Activated CD8-positive, alpha-beta memory T cell treated with anti-CD3 and anti-CD28 coated beads for 48 hours (primary cell): ENCODE measurements around the gene STK10.

Experiments
- DNase-seq, 3 experiments: peaks; one replicate each; pipeline ENCODE4 v3.0.0-alpha.2; 2020; ENCODE audit warnings: low read depth in 2 of 3, low spot score in 2 of 3

Gene STK10

DNA sequence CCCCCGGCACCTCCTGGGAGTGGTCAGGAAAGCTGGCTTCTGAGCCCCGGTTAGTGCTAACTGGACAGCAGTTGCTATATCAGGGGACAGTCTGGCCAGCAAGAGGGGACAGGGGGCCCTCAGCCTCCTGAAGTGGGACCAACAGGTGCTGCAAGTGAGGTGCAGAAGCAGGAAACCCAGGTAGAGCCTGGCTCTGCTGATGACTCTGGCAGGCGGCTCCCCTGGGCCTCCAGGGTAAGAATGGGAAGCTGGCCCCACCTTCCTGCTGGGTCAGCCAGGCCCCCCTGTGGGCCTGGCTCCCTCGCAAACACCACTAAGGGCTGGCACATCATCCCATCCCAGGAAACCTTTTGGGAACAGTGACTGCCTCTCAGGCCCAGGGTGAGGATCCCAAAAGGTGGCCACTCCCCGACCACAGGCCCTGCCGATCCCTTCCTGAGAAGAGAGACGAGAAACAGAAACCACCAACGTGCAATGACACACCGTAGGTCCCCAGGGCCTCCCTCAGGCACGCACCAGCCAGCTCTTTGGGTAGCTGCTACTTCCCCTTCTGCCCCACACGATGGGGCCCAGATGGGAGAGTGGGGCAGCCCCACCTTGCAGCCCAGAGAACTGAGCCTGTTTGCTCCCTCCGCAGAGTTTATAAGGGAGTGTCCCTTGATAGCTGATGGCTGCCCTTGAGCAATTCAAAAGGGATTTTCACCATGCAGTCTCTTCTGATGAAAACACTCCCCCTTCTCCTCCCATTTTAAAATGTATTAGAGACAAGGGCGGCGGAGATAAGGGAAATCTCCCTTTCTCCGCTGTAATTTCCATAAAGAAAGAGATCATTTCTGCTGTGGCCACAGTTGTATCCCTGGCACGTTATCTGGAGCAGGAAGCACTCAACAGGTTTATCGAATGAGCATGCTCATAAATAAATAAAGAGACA is 76.8 kb downstream of the STK10 start:
- peak; percentile 53 to 79 (median 72) for DNase-seq

DNA sequence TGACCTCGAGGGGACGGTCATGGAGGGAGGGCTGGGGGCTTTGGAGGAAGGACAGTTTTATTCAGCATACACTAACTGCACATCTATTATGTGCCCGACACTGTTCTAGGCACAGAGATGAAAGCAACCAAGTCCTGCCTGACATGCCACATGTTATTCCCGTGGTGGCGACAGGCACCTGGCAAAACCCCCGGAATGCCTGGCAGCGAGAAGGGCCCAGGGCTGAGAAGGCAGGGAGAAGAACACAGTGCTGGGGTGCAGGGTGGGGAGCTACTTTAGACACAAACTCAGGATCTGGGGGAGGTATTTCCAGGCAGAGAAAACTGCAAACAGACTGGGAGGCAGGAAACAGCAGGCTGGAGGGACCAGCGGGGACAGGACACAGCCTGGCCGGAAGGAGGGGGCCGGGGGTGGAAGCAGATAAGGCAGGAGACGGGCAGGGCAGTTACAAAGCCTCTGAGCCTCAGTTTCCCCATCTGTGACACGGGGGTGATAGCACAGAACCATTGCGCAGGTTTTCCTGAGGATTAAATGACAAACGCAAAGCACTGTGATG is 77.7 kb downstream of the STK10 start:
- DNase-seq: no peak

DNA sequence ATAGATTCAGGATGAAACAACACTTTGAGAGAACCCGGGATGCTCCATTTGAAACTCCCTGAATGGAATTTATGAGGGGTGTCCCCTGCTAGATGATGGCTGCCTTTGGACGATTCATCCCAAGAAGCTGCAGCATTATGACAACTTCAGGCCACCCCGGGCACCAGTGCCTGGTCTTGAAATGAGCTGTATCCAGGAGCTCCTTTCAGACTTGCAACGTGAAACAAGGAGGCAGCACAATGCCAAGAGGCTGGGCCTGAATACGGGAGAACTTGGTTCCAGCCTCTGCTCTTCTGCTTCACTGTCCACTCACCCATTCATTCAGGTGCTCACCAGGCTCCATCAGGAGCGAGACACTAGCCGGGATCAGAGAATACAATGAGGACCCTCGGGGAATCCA is 78.3 kb downstream of the STK10 start:
- DNase-seq: no peak

DNA sequence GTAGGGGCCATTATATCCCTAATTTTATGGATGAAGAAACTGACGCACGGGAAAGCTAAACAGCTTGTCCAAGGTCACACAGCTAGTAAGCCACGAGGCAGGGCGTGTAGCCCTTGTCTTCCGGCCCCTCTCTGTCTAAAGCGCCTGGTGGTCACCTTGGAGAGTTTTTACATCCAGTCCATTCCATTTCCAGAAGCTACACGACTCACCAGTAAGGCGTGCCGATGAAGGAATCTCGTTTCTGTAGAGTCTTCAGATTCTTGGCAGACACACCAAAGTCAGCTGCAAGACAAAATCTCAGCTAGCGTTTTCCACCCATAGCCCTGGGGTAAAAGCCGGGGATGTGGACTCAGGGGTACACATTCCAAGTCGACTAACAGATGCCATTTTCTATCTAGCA is 80.5 kb downstream of the STK10 start:
- DNase-seq: no peak

DNA sequence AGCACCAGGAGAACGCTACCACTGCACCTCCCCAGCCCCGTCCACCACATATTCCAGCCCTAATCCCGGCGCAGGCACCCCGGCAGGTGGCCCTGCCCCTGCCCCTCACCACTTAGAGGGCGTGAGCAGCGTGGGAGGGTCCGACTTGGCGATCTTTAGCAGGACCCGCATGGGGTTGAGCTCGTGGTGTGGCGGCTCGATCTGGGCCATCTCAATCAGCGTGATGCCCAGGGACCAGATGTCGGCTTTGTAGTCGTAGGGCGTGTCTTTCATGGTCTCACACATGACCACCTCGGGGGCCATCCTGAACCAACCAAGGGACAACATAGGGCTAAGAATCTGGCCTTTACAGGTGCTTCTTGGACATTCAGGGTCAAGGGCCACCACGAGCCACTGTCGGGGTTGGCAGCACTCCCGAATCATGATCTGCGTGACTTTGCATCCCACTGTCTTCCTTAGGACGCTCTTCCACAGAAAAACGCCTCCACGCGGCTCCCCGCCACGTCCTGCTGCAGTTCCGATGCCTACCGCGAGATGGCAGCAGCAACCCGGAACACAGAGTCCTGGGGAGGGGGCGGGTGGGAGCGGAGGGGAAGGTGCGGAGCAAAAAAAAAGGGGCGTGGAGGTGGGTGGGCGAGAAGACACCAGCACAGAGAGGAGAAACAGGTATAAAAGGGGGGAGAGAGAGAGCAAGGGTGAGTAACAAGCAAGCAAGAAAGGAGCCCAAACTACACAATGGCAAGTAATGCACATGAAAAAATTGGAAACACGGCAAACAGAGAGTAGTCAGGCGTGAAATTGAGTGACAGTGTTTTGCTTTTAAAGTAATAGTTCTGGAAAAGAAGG is 81.3 kb downstream of the STK10 start:
- peak in 2 of 3 experiments; percentile 55 to 62 for DNase-seq

DNA sequence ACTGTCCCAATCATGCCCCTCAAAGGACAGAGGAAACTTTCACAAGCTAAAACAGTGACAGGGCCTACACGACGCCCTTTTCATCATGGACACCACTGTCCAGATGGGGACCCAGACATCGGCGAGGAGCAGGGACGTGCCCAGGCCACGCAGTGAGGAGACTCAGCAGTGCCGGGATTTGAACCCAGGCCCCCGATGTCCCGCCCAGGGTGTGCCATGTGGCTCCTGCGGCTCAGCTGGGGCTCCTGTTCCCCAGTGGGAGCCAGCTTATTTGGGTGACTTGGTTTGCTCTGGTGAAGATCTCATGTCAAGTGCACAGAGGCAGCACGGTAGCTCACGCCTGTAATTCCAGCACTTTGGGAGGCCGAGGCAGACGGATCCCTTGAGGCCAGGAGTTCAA is 82.2 kb downstream of the STK10 start:
- no peak for DNase-seq

DNA sequence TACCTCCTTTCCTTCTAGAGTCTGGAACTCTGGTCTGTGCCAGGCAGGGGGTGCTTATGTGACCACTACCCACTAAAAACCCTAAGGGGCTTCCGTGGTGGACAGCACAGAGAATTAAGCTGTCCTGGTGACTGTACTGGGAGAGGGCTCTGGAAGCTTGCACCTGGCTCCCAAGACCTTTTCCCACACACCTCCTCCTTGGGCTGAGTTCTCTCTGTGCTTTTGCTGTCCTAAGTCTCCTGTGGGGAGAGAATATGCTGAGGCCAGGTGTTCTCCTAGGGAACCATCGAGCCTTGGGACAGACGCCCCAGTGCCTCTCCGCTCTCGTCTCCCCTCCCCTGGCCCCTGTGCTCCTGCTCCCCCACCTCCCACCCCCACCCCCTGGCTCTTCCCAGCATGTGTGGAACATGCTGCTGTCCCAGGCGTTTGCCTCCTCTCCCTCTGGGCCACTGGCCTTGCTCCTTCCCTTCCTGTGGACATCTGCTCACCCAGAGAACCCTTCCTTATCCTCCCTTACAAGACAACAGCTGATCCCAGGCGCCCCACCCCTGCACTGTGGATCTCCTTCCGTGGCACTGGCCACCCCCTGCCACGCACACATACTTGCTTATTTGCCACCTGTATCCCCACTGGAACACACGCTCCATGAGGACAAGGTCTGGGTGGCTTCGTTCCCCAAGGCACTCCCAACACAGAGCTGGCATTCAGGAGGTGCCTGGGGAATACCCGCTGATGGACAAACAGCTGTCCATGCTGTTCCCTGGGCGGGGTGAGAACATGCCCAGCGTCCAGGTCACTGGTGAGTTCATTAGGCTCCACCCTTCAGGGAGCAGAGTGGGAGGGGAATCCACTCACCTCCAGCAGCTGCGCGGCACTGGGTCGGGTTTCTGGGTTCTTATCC is 83.0 kb downstream of the STK10 start:
- no peak for DNase-seq

DNA sequence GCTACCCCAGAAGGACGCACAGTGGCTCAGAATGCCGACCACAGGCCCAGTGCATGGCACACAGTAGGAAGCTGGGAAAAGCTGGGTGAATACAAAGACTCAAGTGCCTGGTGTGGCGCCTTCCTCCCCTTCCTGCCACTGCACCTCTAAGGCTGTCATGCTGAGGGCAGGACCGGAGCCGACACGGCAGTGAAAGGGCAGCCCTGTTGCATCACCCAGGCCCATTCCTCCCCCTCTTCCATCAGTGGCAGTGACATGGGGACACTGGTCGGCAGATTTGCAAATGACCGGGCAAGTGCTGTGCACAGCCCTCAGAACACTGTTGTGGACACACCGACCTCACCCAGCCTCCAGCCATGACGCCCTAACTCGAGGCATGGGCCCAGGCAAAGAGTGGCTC is 84.0 kb downstream of the STK10 start:
- no peak for DNase-seq

DNA sequence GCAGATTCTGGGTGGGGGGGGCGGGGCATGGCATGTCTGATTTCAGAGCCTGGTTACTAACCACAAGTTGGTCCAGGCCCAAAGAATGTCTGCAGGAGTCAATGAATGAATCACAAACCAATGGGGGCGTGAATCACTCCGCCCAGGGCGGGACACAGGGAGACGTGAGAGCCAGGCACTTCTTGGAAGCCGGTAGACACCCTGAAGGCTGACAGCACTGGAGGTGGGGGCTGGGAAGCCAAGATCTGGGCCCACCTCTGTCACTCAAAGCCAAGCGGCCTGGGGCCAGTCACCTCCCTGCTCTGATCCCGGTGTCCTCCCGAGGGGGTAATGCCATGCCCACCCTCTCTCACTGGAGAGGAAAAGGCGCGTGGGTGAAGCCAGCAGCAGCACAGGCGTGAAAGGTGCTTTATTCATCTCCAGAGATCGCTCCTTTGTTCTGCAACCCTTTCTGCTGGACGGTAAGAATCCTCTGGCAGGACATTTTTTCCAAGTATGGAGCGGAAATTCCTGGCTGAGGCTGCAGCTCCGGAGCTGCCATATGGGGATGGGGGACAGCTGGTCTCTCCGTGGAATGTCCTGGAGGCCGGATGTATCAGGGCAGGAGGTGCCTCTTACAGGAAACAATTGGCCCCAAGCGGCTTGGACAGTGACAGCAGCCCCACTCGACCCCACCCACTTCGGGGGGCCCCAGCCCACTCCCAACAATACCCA is 85.0 kb downstream of the STK10 start:
- no peak for DNase-seq

DNA sequence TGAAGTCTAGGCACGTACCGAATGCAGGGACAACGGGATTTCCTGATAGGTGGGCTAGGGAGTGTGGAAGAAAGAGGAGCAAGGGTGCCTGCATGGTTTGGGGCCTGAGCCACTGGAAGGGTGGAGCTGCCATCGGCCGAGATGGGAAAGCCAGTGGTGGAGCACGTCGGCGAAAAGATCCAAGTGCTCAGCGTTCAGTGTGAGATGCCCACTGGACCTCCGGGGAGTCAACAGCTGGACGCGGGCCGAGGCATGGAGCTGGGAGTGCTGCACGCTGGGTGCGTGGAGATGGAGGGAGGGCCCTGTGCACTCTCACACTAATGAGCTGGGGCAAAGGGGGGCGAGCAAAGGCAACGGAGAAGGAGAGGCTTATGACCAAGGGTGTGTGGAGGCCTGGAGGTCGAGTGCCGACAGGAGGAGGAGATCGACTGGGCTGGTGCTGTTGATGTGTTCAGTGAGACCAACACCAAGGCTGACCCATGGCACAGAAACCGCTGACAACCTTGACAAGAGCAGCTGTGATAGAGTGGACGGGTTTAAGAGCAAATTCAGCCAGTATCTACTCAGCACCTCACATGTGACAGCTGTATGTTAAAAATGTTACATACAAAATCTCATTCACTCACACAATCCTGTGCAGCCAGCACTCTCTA is 85.7 kb downstream of the STK10 start:
- no peak for DNase-seq

DNA sequence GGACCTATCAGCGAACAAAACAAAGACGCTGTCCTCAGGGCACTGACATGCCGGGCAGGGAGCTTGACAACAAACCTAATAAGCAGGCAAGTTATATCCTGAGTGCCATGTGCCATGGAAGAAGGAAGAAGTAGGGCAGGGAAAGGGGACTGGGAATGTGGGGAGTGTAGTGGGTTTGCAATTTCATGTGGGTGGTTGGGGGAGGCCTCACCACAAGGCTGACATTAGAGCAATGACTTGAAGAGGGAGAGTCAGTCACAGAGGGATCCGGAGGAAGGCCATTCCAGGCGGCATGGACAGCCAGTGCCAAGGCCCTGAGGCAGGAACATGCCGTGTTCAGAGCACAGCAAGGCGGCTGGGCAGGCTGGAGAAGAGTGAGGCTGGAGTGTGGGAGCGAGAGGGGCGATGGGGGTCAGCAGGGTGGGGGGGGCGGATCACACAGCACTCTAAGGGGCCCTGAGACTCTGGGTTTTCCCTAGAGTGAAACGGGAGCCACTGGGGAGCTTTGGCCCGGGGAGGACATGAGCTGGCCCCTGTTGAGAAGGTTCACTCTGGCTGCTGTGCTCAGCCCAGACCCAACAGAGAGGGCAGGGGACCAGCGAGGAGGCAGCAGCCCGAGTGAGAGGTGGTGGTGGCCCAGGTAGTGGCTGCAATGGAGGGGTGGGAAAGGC is 86.3 kb downstream of the STK10 start:
- DNase-seq: no peak

DNA sequence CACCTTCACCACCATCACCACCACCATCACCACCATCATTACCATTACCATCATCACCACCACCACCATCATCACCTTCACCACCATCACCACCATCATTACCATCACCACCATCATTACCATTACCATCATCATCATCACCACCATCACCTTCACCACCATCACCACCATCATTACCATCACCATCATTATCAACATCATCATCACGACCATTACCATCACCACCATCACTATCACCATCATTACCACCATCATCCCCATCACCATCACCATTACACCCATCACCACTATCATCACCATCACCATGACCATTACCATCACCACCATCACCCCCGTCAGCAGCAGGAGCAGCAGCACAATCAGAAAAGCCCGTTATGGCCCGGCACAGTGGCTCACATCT is 89.1 kb downstream of the STK10 start:
- no peak for DNase-seq

DNA sequence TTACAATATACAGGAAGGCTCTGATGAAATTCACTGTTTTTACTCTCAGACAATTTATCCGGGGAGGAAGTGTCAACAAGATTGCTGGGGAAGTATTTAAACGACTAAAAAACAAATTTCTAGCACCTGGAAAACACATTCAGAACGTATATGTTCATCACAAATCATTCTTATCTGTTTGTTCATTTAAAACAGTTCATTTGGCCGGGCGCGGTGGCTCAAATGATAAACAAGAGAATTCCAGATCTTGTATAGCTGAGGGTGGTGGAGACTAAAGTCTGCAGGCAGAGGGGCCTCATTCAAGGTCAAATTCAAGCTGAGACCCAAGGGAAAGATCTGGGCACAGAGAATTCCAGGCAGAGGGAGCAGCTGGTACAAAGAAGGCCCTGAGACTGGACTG is 90.0 kb downstream of the STK10 start:
- DNase-seq: no peak

DNA sequence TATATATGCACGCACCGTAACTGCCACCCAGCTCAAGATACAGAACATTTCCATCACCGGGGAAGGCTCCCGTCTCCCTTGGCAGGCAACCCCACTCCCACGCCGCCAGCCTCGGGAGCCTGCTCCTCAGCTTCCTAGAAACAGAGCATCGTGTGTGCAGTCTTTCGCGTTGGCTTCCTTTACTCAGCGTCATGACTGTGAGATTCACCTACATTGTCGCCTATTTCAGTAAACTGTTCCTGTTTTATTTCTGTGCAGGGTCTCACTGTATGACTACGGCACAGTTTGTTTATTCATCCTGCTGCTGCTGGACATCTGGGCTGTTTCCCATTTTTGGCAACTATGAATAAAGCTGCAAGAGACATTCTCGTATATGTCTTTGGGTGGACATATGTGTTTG is 90.7 kb downstream of the STK10 start:
- no peak for DNase-seq

DNA sequence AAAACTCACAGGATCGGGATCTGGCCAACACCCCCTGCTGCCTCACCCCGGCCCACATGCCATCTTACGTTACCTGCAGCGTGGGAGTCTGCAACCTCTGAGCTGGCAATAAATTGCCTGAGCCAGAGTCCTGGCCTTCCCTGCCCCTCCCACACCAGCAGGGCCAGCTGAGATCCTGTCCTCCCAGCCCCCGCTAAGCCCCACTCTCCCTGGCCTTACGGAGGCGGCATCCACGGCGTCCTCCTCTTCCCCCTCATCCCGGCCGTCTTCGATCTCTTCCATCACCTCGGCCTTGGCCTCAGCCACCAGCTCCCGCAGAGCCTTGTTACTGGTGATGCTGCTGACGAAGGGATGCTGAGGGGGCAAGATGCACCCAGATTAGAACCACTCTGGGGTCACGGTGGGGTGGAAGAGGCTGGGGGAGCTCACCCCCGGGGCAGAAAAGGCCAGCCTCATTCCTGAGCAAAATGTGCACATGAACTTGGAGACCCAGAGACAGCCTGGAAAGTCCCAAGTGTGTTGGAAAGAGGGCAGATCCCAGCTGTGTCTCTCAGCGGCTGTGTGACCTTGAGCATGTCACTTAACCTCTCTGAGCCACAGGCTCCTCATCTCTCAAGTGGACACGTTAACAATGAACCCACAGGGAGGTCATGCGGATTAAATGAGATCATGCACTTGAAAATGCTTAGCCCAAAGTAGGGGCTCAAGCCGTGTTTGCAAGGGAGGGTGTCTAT is 91.7 kb downstream of the STK10 start:
- no peak for DNase-seq

DNA sequence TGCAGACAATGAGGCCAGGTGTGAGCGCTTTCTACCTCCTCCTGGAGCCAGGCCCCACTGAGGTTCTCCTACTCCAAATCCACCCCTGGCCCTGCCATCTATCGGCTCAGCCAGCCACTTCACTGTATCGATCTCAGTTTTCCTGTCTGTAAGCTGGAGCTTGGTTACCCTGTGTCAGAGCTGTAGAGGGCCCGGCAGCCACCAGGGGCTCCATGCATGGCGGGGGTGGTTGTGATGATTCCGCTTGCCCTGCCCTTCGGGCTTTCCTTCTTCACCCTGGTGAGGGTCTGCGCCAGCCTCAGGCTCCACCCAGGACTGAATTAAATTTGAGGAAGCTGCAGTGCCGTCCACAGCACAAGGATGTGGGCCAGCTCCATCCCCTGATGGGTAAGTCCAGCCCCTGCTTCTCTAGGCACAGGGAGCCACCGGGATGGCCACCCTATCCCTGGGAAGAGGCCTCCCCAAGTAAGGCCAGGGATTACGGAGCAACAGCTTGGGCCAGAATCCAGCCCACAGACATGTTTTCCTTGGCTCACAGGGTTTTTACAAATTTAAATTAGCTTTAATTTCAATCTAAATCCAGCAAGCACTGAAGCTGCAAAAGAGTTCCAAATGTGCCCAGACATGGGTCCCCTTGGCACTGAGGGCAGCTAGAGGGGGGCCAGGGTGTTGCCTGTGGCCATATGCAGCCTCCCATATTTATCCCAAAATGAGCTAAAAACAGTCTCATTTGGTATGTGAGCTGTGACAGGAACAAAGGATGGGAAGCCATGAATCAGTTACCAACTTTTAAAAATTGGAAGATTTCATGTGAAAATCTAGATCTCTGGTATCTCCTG is 92.4 kb downstream of the STK10 start:
- no peak for DNase-seq

DNA sequence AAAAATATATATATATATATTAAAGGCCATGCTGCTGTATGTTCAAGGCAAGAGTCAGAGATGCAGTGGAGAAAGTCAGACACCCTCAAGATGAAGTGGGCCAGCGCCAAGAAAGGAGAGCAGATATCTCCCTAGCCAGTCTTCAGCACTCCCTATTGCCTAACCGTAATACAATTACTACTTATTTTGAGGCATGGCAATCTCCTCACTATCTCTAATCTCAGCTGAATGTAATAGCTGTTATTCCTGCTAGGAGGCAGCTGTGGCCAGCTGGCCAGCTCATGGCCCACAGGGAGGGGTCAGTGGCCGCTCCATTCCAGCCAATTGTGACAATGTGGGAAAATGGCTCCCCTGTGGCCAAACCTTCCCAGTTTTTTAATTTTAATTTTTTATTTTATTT is 94.1 kb downstream of the STK10 start:
- no peak for DNase-seq

DNA sequence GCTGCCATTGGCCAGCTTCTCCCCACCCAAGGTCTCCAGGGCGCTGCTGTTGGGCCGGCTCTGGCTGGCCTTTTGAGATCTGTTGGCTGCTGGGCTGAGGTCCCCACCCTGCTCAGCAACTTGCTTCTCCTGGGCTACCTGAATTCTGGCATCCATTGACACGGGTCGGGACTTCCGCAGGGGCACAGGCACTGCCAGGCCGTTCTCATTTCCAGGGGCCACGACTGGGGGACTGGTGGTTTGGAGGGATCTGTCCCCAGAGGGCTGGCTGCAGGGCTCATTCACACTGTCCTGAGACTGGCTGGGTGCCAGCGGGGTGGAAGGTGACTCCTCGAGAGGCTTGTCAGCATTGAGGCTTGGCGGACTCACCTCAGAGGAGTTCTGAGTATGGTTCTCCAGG is 94.5 kb downstream of the STK10 start:
- no peak for DNase-seq
